ENCODE data around the gene SMOC2. TPM values are rescaled to one million over a fixed set of nuclear protein-coding genes. Genes with fewer than 3 reads are reported as not detected.
"Not testable (repeated sequence)": the region's sequence is repeated elsewhere in the genome, so short reads cannot be mapped to it uniquely, and the experiment has no call there.

The SMOC2 gene
- polyA plus RNA-seq, 4 donors = 18.9 to 38.2 (median 27.1) TPM

- DNase-seq (ENCODE audit: low read depth in 4 of 4, low spot score in 2 of 4) = no peak
Observed at GRCh38 chr6:168536665-168537539, 95.9 kb downstream of the SMOC2 start.

GRCh38 chr6:168537540-168537884 is 96.5 kb downstream of the SMOC2 start:
- no peak for DNase-seq (ENCODE audit: low read depth in 4 of 4, low spot score in 2 of 4)

- not testable (repeated sequence) for DNase-seq (ENCODE audit: low read depth in 4 of 4, low spot score in 2 of 4)
Observed at GRCh38 chr6:168538188-168538891, 97.4 kb downstream of the SMOC2 start.

DNA sequence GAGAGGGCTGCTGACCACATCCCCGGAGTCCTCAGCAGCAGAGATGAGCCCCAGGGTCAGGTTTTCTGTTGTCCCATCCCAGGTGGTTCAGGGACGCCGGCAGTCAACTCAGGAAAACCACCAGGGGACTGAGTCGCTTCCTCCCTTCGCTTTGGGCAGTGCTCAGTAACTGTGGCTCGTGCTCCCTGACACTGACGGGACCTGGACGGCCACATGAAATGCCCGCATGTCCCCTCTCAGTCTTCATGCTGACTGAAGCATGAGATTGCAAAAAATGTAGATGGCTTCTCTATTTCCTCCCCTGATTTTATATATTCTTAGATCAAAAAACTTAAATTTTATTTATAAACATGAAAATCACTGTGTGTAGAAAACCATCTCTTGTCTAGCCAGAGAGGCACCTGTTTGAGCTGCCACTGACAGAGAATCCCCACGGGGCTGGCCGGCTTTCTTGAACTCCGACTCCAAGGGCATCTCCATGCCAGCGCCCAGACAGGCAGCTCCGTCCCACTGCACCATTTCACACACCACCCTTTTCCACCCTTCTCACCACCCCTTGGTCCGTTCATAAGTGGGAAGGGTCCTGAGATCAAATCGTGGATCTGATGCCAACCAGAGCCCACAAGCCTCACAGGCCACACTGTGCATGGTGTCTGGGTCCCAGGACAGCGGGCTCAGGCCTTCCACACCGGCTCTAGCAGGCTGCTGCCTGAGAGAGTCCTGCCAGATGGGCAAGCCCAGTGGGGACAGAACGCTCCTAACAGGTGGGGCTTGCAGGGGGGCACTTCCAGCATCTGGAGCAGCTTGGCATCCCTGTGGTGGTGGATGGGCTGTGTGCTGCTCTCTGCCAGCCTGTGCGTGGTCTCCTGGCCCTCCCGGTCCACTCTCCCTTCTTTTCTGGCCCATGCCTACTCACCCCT is 98.2 kb downstream of the SMOC2 start:
- DNase-seq (ENCODE audit: low read depth in 4 of 4, low spot score in 2 of 4) = no peak

DNA sequence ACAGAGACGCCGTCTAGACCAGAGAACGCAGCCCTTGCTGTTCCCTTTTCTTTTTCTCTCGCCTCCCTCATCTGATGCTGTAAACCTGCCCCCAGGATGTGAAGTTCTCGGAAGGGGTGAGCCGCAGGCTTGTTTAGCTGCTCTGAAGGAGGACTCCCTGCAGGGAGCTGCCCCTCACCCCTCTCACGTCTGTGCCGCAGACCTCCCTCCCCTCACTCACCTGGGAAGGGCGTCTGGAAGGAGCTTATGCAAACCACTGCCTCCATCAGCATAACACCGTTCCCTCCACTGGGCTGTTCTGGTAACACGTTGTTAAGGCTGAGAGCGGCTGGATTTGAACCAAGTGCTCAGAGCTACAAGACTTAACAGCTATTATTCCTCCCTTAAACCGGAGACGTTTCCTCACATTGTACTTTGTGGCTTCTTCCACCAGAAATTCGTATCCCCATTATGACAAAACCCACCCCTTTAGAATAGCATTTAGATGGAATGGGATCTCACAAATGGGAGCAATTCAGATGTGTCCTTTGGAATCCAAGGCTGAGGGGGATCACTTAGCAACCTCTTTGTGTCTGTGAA is 99.8 kb downstream of the SMOC2 start:
- no peak for DNase-seq (ENCODE audit: low read depth in 4 of 4, low spot score in 2 of 4)

DNA sequence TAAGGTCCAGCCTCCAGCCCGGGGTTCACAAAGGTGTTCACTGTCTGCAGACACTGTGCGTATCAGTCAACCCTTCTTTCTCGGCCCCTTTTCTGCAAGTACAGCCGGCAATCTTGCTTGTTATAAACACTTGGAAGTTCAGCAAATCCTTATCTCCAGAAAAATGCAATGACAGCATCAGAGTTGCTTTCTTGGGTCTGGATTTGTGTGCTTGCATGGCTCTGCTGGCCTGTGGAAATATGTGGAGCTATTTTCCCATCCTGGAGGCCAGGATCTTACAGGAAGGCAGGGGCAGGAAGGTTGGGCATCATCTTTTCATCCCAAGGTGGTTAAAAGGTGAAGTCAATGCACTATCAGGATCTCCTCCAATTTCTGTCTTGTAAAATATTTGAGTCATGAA is 100.3 kb downstream of the SMOC2 start:
- DNase-seq (ENCODE audit: low read depth in 4 of 4, low spot score in 2 of 4) = no peak

DNA sequence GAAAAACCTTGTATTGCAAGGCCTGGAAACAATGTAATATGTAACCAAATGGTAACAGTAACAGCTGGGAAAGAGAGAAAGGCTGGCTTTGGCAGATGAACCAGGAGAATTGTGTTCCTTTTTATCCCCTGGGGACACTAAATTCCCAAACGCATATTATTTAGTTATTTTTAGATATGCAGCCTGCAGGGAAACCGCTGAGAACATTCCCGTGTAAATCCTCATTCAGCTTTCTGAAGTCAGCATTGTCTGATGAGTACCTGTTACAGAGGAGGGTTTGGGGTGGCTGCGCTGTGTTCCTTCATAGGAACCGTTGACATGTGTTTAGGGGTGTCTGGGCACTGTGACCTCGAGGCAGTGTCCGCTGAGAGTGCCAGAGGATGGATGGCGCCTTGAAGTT is 101.3 kb downstream of the SMOC2 start:
- DNase-seq (ENCODE audit: low read depth in 4 of 4, low spot score in 2 of 4) = no peak

DNA sequence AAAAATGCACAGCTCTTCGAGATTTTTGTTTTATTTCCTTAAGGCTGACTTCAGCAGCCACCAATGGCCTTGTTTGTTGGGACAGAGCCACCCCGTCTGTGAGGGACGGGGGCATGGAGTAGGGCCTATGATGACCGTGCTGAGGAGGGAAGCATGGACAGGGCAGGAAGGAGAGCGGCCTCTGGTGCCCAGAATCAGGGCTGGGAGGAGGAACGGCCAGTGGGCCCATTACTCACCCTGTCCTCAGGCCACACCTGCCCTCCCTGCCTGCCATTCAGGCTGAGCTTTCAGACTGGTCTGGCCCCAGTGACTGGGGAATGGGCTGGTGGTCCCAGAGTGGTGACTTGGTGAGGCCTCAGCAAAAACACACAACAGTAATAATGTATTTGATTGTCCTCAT is 104.4 kb downstream of the SMOC2 start:
- no peak for DNase-seq (ENCODE audit: low read depth in 4 of 4, low spot score in 2 of 4)

DNA sequence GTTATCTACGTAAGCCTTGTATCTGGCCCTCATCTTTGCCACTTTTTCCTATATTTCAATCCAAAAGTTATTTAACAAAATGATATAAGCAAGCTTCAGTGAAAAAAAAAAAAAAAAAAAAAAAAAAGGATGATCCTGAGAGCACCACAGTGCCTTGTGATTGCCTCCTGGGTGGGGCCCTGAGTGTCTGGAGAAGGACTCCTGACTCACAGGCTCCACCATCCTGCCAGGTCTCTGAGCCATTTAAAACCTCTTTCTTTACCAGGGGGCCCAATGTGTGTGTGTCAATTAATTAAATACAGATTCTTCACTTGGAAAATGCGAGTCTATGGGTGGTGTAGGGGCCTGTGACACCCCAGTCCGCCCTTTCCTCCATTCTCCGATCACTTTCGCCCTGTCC is 105.2 kb downstream of the SMOC2 start:
- no peak for DNase-seq (ENCODE audit: low read depth in 4 of 4, low spot score in 2 of 4)

DNA sequence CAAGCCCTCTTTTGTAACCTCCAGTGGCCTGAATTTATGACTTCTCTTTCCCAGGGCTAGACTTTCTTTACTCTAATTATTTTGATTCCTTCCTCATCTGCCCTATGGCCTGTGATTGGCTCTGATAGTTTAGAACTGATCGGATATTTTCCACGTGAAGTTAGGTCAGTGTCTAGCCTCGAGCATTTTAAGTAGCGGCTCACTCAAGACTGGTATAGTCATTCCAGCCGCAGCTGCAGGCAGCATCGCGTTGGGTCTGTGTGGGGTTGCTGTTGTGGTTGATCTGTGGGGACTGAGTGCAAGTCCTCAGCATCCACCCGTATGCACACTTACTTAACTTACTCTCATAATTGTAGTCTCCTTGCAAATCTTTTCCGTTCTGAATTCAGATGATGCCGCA is 105.7 kb downstream of the SMOC2 start:
- no peak for DNase-seq (ENCODE audit: low read depth in 4 of 4, low spot score in 2 of 4)

GRCh38 chr6:168550326-168550725 is 109.3 kb downstream of the SMOC2 start:
- DNase-seq (ENCODE audit: low read depth in 4 of 4, low spot score in 2 of 4) = no peak

DNA sequence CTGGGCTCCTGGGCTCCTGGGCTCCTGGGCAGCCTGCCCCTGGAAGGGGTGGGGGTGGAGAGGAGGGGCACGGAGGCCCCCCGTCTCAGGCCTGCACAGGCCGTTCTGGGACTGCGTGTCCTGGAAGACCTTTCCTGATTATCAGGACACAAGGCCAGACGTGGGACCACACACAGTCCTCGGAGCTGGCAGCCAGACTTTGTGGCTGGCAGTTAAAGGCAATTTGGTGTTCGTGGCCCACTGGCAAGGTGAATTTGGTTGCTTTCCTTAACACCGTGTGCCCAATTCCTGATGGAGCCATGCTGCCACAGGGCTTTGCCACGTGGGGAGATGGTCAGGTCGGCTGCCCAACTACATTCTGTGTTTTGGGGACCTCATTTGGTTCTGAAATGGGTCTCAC is 113.5 kb downstream of the SMOC2 start:
- no peak for DNase-seq (ENCODE audit: low read depth in 4 of 4, low spot score in 2 of 4)

GRCh38 chr6:168554898-168555617 is 114.1 kb downstream of the SMOC2 start:
- DNase-seq (ENCODE audit: low read depth in 4 of 4, low spot score in 2 of 4) = no peak

- no peak for DNase-seq (ENCODE audit: low read depth in 4 of 4, low spot score in 2 of 4)
Observed at GRCh38 chr6:168555618-168556273, 114.8 kb downstream of the SMOC2 start.

GRCh38 chr6:168557512-168557911 is 116.5 kb downstream of the SMOC2 start:
- DNase-seq (ENCODE audit: low read depth in 4 of 4, low spot score in 2 of 4) = no peak

- DNase-seq (ENCODE audit: low read depth in 4 of 4, low spot score in 2 of 4) = no peak
Observed at GRCh38 chr6:168558686-168559085, 117.7 kb downstream of the SMOC2 start.

GRCh38 chr6:168559574-168560098 is 118.7 kb downstream of the SMOC2 start:
- DNase-seq (ENCODE audit: low read depth in 4 of 4, low spot score in 2 of 4) = no peak

DNA sequence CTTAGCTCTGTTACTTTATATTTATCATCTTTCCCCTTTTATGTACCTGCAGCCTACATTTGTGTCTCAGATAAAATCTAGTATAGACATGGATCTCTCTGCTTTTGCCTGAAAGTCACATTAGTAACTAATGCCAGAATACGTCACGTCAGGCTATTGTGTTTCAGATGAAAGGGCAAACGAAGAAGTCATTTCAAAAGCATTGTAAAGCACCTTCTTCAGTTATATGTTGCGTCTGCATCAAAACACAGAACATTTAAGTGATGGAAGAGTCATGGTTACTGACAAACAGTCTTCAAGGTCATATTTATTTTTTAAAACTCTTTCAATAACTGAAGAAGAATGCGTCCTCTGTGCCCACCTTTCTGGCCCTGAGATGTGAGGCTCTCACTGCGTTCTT is 119.1 kb downstream of the SMOC2 start:
- no peak for DNase-seq (ENCODE audit: low read depth in 4 of 4, low spot score in 2 of 4)

DNA sequence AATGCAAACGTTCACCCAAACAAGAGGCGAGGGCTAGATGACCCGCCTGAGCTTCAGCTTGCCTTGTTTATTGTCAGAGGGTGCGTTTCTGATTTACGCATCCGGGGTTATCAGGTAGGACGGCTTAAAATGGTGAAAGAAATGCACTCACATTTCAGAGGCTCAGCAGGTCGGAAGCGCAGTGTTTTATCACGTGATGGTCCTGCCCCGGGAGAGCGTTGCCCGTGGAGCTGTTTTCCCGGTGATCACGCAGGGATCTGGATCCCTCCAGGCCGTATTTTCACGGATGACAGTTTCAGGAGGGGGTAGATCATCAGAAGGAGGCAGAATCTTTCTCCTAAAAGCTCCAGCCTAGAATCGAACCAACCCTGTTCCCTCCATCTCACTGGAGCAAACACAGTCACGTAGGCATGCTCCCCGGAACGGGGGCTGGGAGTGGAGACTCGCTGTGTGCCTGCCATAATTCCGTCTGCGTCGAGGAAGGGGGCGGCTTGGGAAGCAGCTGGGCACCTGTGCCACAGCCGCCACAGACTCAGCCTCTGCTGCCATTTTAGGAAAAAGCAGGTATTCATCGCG is 121.7 kb downstream of the SMOC2 start:
- no peak for DNase-seq (ENCODE audit: low read depth in 4 of 4, low spot score in 2 of 4)

Data from left renal cortex interstitium (tissue), 4 donors.